ENCODE results near the gene PRLR.

GRCh38 chr5:35035271-35035670 lies 195.0 kb downstream of the PRLR start:
- TF ChIP-seq CTCF (IDR thresholded peaks at IDR 0.05 in 4 of 5, conservative IDR thresholded peaks at IDR 0.05 in 1 of 5) (no peak), POLR2A (IDR thresholded peaks at IDR 0.05) (no peak)

Measured in gastrocnemius medialis (tissue), 4 donors.